Mesothelial cell of epicardium (in vitro differentiated cells): ENCODE results near the gene ADGRL3. TPM values are rescaled to one million over a fixed set of nuclear protein-coding genes. Genes with fewer than 3 reads are reported as not detected.
A peak's percentile ranks its signal among the peaks of the same experiment; 100 is the strongest.
"Not testable (repeated sequence)": the region's sequence is repeated elsewhere in the genome, so short reads cannot be mapped to it uniquely, and the experiment has no call there.

Source experiments
- DNase-seq, 2 experiments: peaks; one replicate each; pipeline ENCODE4 v3.0.0; 2021; ENCODE audit warnings: low spot score in 2 of 2; ENCODE audit not compliant: unreplicated experiment in 2 of 2
- H3K27ac Mint-ChIP-seq: 2 replicates; pipeline ENCODE4 v1.8.0; 2021; ENCODE audit warnings: mixed read lengths
- H3K27me3 Mint-ChIP-seq: 2 replicates; pipeline ENCODE4 v1.8.0; 2021; ENCODE audit warnings: low read depth, mixed read lengths
- H3K36me3 Mint-ChIP-seq: 2 replicates; pipeline ENCODE4 v1.8.0; 2021; ENCODE audit warnings: mixed read lengths
- H3K4me1 Mint-ChIP-seq: 2 replicates; pipeline ENCODE4 v1.8.0; 2021; ENCODE audit warnings: mixed read lengths
- H3K4me3 Mint-ChIP-seq: 2 replicates; pipeline ENCODE4 v1.8.0; 2021; ENCODE audit warnings: mild to moderate bottlenecking, moderate library complexity, mixed read lengths
- H3K9me3 Mint-ChIP-seq: 2 replicates; pipeline ENCODE4 v1.8.0; 2021; ENCODE audit warnings: mixed read lengths
- total RNA-seq: library from RNA; stranded (reverse); gene quantifications from 3 replicates; pipeline ENCODE4 v1.2.1, GENCODE V29; 2021
- TF ChIP-seq, protein P1 (sequence below): fragments of 200-600 bp; sonication (generic); IDR thresholded peaks from one replicate; pipeline ENCODE4 v1.5.0; 2021; ENCODE audit warnings: antibody characterized with exemption; ENCODE audit not compliant: unreplicated experiment

Gene ADGRL3
- total RNA-seq, 1 donor from 2014 or later = 68.3 TPM

DNA sequence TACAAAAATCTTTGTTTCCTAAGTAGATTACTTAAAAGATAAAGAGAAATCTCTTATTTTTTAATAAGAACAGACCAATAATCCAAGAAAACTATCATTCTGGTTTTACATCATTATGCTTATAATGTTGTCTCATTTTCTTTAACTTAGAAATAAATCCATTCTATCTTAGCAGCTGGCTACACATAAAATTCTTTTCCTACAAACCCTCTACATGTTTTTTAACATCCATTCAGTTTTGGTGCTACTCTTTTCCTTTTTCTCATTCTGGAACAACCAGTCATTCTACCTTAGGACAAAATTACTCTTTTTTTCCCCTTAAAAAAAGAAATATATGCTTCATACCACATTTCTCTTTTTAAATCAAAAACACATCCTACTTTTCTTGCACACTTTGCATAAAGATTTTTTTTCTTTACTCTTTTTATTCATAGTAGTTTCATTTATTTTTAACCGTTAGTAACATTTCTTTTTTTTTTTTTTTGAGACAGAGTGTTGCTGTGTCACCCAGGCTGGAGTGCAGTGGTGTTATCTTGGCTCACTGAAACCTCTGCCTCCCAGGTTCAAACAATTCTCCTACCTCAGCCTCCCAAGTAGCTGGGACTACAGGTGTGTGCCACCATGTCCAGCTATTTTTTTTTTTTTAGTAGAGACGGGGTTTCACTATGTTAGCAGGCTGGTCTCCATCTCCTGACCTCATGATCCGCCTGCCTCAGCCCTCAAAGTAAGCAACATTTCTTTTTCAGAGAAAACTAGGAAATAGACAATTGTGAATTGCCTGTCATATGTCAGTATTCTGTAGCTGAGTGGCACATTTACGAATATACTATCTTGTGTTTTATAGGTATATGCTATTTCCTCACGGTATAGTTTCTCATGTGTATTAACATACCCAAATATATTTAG lies 562.8 kb downstream of the ADGRL3 start:
- Mint-ChIP-seq H3K27me3 (no peaks in the 10 kb centered on the region), H3K4me3 (no peak overlapping the region), H3K9me3 (peaks cover 55% of the 10 kb centered on the region), H3K27ac (no peak overlapping the region), H3K4me1 (no peaks in the 10 kb centered on the region), H3K36me3 (peaks cover 44% of the 10 kb centered on the region)
- no peak for DNase-seq
- TF ChIP-seq, protein P1, sequence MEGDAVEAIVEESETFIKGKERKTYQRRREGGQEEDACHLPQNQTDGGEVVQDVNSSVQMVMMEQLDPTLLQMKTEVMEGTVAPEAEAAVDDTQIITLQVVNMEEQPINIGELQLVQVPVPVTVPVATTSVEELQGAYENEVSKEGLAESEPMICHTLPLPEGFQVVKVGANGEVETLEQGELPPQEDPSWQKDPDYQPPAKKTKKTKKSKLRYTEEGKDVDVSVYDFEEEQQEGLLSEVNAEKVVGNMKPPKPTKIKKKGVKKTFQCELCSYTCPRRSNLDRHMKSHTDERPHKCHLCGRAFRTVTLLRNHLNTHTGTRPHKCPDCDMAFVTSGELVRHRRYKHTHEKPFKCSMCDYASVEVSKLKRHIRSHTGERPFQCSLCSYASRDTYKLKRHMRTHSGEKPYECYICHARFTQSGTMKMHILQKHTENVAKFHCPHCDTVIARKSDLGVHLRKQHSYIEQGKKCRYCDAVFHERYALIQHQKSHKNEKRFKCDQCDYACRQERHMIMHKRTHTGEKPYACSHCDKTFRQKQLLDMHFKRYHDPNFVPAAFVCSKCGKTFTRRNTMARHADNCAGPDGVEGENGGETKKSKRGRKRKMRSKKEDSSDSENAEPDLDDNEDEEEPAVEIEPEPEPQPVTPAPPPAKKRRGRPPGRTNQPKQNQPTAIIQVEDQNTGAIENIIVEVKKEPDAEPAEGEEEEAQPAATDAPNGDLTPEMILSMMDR = no peak

DNA sequence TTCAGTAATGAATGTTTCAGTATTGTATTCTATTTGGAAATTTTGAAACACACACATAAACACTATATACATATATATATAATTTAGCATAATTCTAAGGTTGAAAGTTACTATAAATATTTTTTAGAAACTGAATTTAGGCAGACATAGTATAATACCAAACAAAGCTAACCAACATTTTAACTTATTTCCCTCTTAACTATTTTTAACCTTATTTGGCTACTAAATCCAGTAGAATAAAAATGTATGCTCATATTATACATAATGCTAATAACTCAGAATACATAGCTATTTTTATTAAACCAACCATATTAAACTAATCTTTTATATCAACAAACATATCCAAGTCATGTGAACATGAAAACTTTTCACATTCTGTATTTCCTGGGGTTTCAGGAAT lies 563.6 kb downstream of the ADGRL3 start:
- Mint-ChIP-seq H3K4me1 (no peaks in the 10 kb centered on the region), H3K9me3 (peaks cover 55% of the 10 kb centered on the region), H3K27me3 (no peaks in the 10 kb centered on the region), H3K27ac (no peak overlapping the region), H3K36me3 (peaks cover 42% of the 10 kb centered on the region), H3K4me3 (no peak overlapping the region)
- DNase-seq = no peak
- TF ChIP-seq, protein P1 = no peak

DNA sequence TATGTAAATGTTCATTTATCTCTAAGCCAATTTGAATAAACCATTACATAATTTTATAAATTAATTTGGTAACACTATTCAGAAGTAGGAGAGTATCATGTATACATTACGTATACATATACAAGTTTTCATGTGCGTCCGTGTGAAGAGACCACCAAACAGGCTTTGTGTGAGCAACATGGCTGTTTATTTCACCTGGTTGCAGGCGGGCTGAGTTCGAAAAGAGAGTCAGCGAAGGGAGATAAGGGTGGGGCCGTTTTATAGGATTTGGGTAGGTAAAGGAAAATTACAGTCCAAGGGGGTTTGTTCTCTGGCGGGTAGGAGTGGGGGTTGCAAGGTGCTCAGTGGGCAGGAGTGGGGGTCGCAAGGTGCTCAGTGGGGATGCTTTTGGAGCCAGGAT lies 564.0 kb downstream of the ADGRL3 start:
- H3K27me3 Mint-ChIP-seq, H3K27ac Mint-ChIP-seq, H3K4me1 Mint-ChIP-seq, H3K4me3 Mint-ChIP-seq, DNase-seq: not testable (repeated sequence)
- Mint-ChIP-seq H3K36me3 (peaks cover 40% of the 10 kb centered on the region), H3K9me3 (peaks cover 53% of the 10 kb centered on the region)

DNA sequence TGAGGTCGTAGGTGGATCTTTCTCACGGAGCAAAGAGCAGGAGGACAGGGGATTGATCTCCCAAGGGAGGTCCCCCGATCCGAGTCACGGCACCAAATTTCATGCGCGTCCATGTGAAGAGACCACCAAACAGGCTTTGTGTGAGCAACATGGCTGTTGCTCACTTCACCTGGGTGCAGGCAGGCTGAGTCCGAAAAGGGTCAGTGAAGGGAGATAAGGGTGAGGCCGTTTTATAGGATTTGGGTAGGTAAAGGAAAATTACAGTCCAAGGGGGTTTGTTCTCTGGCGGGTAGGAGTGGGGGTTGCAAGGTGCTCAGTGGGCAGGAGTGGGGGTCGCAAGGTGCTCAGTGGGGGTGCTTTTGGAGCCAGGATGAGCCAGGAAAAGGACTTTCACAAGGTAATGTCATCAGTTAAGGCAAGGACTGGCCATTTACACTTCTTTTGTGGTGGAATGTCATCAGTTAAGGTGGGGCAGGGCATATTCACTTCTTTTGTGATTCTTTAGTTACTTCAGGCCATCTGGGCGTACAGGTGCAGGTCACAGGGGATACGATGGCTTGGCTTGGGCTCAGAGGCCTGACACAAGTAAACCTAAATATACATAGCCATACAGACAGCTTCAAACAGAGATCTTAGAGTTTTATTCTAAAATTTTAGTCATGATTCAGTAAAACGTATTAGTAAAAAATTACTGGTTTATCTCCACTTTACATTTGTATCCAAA lies 569.5 kb downstream of the ADGRL3 start:
- H3K27me3 Mint-ChIP-seq, H3K4me3 Mint-ChIP-seq, DNase-seq: not testable (repeated sequence)
- peak overlapping the region; percentile 45 for H3K27ac Mint-ChIP-seq
- H3K36me3 Mint-ChIP-seq = peaks cover 19% of the 10 kb centered on the region
- peaks cover 33% of the 10 kb centered on the region for H3K9me3 Mint-ChIP-seq
- H3K4me1 Mint-ChIP-seq = peaks cover 14% of the 10 kb centered on the region

DNA sequence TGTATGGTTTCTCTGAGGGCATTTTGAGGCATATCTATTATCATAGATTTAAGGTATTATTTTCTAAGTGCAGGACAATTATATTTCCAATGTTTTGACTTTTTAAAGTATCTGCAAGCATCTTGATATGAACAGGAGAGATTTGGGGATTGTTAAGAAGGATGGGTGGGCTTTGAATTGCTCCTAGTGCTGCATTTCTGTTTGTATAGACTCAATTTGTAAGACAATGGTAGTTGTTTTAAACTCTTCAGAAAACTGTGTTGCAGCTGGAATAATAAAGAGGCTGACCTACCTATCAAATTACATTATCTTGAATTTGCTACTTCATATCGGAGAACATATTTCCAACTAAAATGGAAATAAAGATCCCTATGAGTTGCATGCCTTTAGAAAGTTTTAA lies 570.3 kb downstream of the ADGRL3 start:
- H3K4me3 Mint-ChIP-seq = no peak overlapping the region
- peaks cover 20% of the 10 kb centered on the region for H3K36me3 Mint-ChIP-seq
- TF ChIP-seq, protein P1 = no peak
- peaks cover 34% of the 10 kb centered on the region for H3K9me3 Mint-ChIP-seq
- no peaks in the 10 kb centered on the region for H3K27me3 Mint-ChIP-seq
- DNase-seq = no peak
- peak overlapping the region; percentile 66 for H3K27ac Mint-ChIP-seq
- H3K4me1 Mint-ChIP-seq = peaks cover 14% of the 10 kb centered on the region

DNA sequence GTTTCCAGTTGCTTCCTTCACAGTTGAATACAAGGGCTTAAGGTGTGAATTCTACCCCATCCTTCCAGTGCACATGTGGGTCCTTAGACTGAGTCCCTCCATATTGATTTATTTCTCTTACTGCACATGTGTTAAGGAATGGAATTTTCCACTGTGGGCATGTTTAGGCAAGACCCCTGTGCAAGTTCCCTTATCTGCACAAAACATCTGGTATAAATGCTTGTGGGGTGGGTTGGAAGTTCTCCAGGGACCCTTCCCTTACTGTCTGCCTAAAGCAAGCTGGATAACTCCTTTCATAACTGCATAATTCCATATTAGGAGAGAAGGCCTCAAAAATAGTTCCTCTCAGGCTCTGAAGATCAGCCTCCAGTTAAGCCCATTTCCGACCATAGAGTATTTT lies 570.9 kb downstream of the ADGRL3 start:
- TF ChIP-seq, protein P1 = no peak
- peak overlapping the region; percentile 61 for H3K27ac Mint-ChIP-seq
- H3K36me3 Mint-ChIP-seq = peaks cover 18% of the 10 kb centered on the region
- H3K4me1 Mint-ChIP-seq = peaks cover 14% of the 10 kb centered on the region
- no peaks in the 10 kb centered on the region for H3K27me3 Mint-ChIP-seq
- no peak overlapping the region for H3K4me3 Mint-ChIP-seq
- DNase-seq = no peak
- H3K9me3 Mint-ChIP-seq = peaks cover 33% of the 10 kb centered on the region
